Sigmoid colon (tissue), 4 donors: ENCODE measurements around the gene ILRUN.

ENCODE experiments used
- CTCF ChIP-seq, 4 experiments: fragments of 450-650 bp in 3 of 4; fragments of 200-600 bp in 1 of 4; IDR thresholded peaks; one replicate each; pipeline ENCODE4 v1.5.1; 2016 to 2019; ENCODE audit warnings: antibody characterized with exemption in 4 of 4, mild to moderate bottlenecking in 3 of 4, moderate library complexity in 2 of 4
- POLR2A ChIP-seq, 2 donors: fragments of 450-650 bp; IDR thresholded peaks; one replicate each; pipeline ENCODE4 v1.6.1; 2016; ENCODE audit warnings: antibody characterized with exemption in 2 of 2, mild to moderate bottlenecking in 2 of 2, moderate library complexity in 2 of 2
- POLR2AphosphoS5 ChIP-seq, 4 donors: sonication (generic); formaldehyde crosslinking; IDR thresholded peaks; one replicate each; pipeline ENCODE4 v1.6.1; 2017; ENCODE audit warnings: antibody characterized with exemption in 4 of 4

GRCh38 chr6:34742094-34742493 is 45.5 kb upstream of the ILRUN start:
- no peak for TF ChIP-seq CTCF (IDR thresholded peaks at IDR 0.05)
- no peak for TF ChIP-seq POLR2A (IDR thresholded peaks at IDR 0.05)
- no peak for TF ChIP-seq POLR2AphosphoS5 (IDR thresholded peaks at IDR 0.05)
